ENCODE results near the gene CYP2W1.
"Not testable (repeated sequence)": the region's sequence is repeated elsewhere in the genome, so short reads cannot be mapped to it uniquely, and the experiment has no call there.

CYP2W1 gene

GRCh38 chr7:1028775-1029636, 46.0 kb downstream of the CYP2W1 start:
- peak; percentile 30 for DNase-seq (ENCODE audit: low read depth)

- no peak for DNase-seq (ENCODE audit: low read depth)
These were observed 46.9 kb downstream of the CYP2W1 start for GRCh38 chr7:1029637-1030443.

- DNase-seq (ENCODE audit: low read depth): no peak
These were observed 47.6 kb downstream of the CYP2W1 start for GRCh38 chr7:1030444-1031070.

- DNase-seq (ENCODE audit: low read depth): no peak
These were observed 48.9 kb downstream of the CYP2W1 start for GRCh38 chr7:1031716-1032455.

GRCh38 chr7:1032536-1033181, 49.7 kb downstream of the CYP2W1 start:
- DNase-seq (ENCODE audit: low read depth): no peak

GRCh38 chr7:1033546-1034145, 50.7 kb downstream of the CYP2W1 start:
- no peak for DNase-seq (ENCODE audit: low read depth)

- DNase-seq (ENCODE audit: low read depth): not testable (repeated sequence)
These were observed 51.8 kb downstream of the CYP2W1 start for GRCh38 chr7:1034769-1035168.

GRCh38 chr7:1036164-1036928, 53.4 kb downstream of the CYP2W1 start:
- DNase-seq (ENCODE audit: low read depth): not testable (repeated sequence)

Data from stimulated activated CD8-positive, alpha-beta memory T cell treated with anti-CD3 and anti-CD28 coated beads, Interleukin-15, amount 100 ng/mL, for 1 hour (primary cell).